ENCODE results near the gene RANBP10.

The RANBP10 gene

GRCh38 chr16:67733734-67734470 is 72.5 kb downstream of the RANBP10 start:
- Histone ChIP-seq H3K9me3 (ENCODE audit: insufficient read depth, low read depth, low read length) (no peaks in the 10 kb centered on the region), H3K27me3 (ENCODE audit: insufficient read depth, low read length) (no peaks in the 10 kb centered on the region), H3K27ac (ENCODE audit: low read length) (no peak overlapping the region), H3K36me3 (ENCODE audit: insufficient read depth, low read depth, low read length) (peaks cover 34% of the 10 kb centered on the region), H3K9ac (ENCODE audit: low read depth, low read length) (no peak overlapping the region), H3K4me1 (ENCODE audit: insufficient read depth, low read length) (no peaks in the 10 kb centered on the region), H3K4me3 (ENCODE audit: low read length) (no peak overlapping the region)

GRCh38 chr16:67731753-67732095 is 74.6 kb downstream of the RANBP10 start:
- H3K27ac ChIP-seq (ENCODE audit: low read length) = no peak overlapping the region
- H3K4me1 ChIP-seq (ENCODE audit: insufficient read depth, low read length) = no peaks in the 10 kb centered on the region
- H3K36me3 ChIP-seq (ENCODE audit: insufficient read depth, low read depth, low read length) = peaks cover 47% of the 10 kb centered on the region
- no peak overlapping the region for H3K9ac ChIP-seq (ENCODE audit: low read depth, low read length)
- H3K9me3 ChIP-seq (ENCODE audit: insufficient read depth, low read depth, low read length) = no peaks in the 10 kb centered on the region
- no peaks in the 10 kb centered on the region for H3K27me3 ChIP-seq (ENCODE audit: insufficient read depth, low read length)
- no peak overlapping the region for H3K4me3 ChIP-seq (ENCODE audit: low read length)

GRCh38 chr16:67731071-67731752 is 75.1 kb downstream of the RANBP10 start:
- H3K27me3 ChIP-seq (ENCODE audit: insufficient read depth, low read length) = no peaks in the 10 kb centered on the region
- no peak overlapping the region for H3K9ac ChIP-seq (ENCODE audit: low read depth, low read length)
- H3K27ac ChIP-seq (ENCODE audit: low read length) = no peak overlapping the region
- H3K9me3 ChIP-seq (ENCODE audit: insufficient read depth, low read depth, low read length) = no peaks in the 10 kb centered on the region
- H3K4me1 ChIP-seq (ENCODE audit: insufficient read depth, low read length) = no peaks in the 10 kb centered on the region
- H3K4me3 ChIP-seq (ENCODE audit: low read length) = no peak overlapping the region
- peaks cover 51% of the 10 kb centered on the region for H3K36me3 ChIP-seq (ENCODE audit: insufficient read depth, low read depth, low read length)

GRCh38 chr16:67730326-67730725 is 76.0 kb downstream of the RANBP10 start:
- Histone ChIP-seq H3K36me3 (ENCODE audit: insufficient read depth, low read depth, low read length) (peaks cover 55% of the 10 kb centered on the region), H3K9me3 (ENCODE audit: insufficient read depth, low read depth, low read length) (no peaks in the 10 kb centered on the region), H3K9ac (ENCODE audit: low read depth, low read length) (no peak overlapping the region), H3K27ac (ENCODE audit: low read length) (no peak overlapping the region), H3K4me3 (ENCODE audit: low read length) (no peak overlapping the region), H3K4me1 (ENCODE audit: insufficient read depth, low read length) (no peaks in the 10 kb centered on the region), H3K27me3 (ENCODE audit: insufficient read depth, low read length) (no peaks in the 10 kb centered on the region)

GRCh38 chr16:67729636-67730248 is 76.6 kb downstream of the RANBP10 start:
- Histone ChIP-seq H3K36me3 (ENCODE audit: insufficient read depth, low read depth, low read length) (peaks cover 60% of the 10 kb centered on the region), H3K4me3 (ENCODE audit: low read length) (no peak overlapping the region), H3K9me3 (ENCODE audit: insufficient read depth, low read depth, low read length) (no peaks in the 10 kb centered on the region), H3K27ac (ENCODE audit: low read length) (no peak overlapping the region), H3K9ac (ENCODE audit: low read depth, low read length) (no peak overlapping the region), H3K27me3 (ENCODE audit: insufficient read depth, low read length) (no peaks in the 10 kb centered on the region), H3K4me1 (ENCODE audit: insufficient read depth, low read length) (no peaks in the 10 kb centered on the region)

GRCh38 chr16:67727521-67728485 is 78.6 kb downstream of the RANBP10 start:
- Histone ChIP-seq H3K4me1 (ENCODE audit: insufficient read depth, low read length) (no peaks in the 10 kb centered on the region), H3K27ac (ENCODE audit: low read length) (no peak overlapping the region), H3K36me3 (ENCODE audit: insufficient read depth, low read depth, low read length) (peaks cover 53% of the 10 kb centered on the region), H3K4me3 (ENCODE audit: low read length) (no peak overlapping the region), H3K9ac (ENCODE audit: low read depth, low read length) (no peak overlapping the region), H3K27me3 (ENCODE audit: insufficient read depth, low read length) (no peaks in the 10 kb centered on the region), H3K9me3 (ENCODE audit: insufficient read depth, low read depth, low read length) (no peaks in the 10 kb centered on the region)

GRCh38 chr16:67726106-67727034 is 80.0 kb downstream of the RANBP10 start:
- H3K4me1 ChIP-seq (ENCODE audit: insufficient read depth, low read length) = no peaks in the 10 kb centered on the region
- H3K27ac ChIP-seq (ENCODE audit: low read length) = no peak overlapping the region
- no peak overlapping the region for H3K4me3 ChIP-seq (ENCODE audit: low read length)
- no peak overlapping the region for H3K9ac ChIP-seq (ENCODE audit: low read depth, low read length)
- no peaks in the 10 kb centered on the region for H3K27me3 ChIP-seq (ENCODE audit: insufficient read depth, low read length)
- H3K36me3 ChIP-seq (ENCODE audit: insufficient read depth, low read depth, low read length) = peaks cover 48% of the 10 kb centered on the region
- H3K9me3 ChIP-seq (ENCODE audit: insufficient read depth, low read depth, low read length) = no peaks in the 10 kb centered on the region

- no peak overlapping the region for H3K27ac ChIP-seq (ENCODE audit: low read length)
- H3K27me3 ChIP-seq (ENCODE audit: insufficient read depth, low read length) = no peaks in the 10 kb centered on the region
- peaks cover 26% of the 10 kb centered on the region; the same call in 1 of the 2 replicates for H3K36me3 ChIP-seq (ENCODE audit: insufficient read depth, low read depth, low read length)
- no peaks in the 10 kb centered on the region for H3K9me3 ChIP-seq (ENCODE audit: insufficient read depth, low read depth, low read length)
- no peak overlapping the region for H3K9ac ChIP-seq (ENCODE audit: low read depth, low read length)
- 0 out of 2 replicates have a peak, but pooled peaks cover 5% of the 10 kb centered on the region for H3K4me1 ChIP-seq (ENCODE audit: insufficient read depth, low read length)
- H3K4me3 ChIP-seq (ENCODE audit: low read length) = no peak overlapping the region
Observed at GRCh38 chr16:67723911-67724305, 82.5 kb downstream of the RANBP10 start.

DNA sequence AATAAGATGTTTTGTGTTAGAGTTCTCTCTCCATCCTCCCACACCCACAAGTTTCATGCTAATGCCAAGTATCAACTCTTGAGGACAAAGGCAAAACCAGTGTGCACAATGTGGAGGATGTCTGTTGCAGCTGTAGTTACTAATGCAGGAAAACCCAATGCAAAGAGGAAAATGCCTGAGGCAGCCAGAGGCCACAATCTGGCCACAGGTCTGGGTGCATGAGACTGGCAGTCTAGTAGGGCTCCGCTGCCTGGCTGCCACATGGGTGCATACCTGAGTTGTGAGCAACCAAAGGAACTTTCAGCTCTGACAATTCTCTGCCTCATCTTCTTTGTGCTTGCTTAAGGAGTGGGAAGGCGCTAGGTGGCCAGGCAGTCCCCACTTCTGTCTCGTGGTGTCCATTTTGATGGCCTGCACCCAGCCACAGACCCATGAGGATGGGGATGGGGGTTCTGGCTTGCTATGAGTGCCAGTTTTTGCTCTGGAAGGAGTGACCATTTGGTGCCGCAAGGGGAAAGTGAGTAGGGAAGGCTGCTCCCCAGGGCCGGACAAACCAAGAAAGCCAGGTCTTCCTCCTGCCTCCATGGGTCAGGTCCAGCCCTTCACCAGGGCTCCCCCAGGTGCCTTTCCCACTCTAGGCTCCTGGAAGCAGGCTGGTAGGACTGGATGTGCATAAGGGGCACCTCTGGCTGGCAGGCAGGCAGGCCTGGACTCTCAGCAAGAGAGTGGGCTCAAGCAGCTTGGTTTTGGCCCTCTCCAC is 83.0 kb downstream of the RANBP10 start:
- no peak overlapping the region for H3K9ac ChIP-seq (ENCODE audit: low read depth, low read length)
- H3K9me3 ChIP-seq (ENCODE audit: insufficient read depth, low read depth, low read length) = no peaks in the 10 kb centered on the region
- H3K27me3 ChIP-seq (ENCODE audit: insufficient read depth, low read length) = no peaks in the 10 kb centered on the region
- no peak overlapping the region for H3K27ac ChIP-seq (ENCODE audit: low read length)
- no peak overlapping the region for H3K4me3 ChIP-seq (ENCODE audit: low read length)
- peaks cover 21% of the 10 kb centered on the region; the same call in 1 of the 2 replicates for H3K36me3 ChIP-seq (ENCODE audit: insufficient read depth, low read depth, low read length)
- H3K4me1 ChIP-seq (ENCODE audit: insufficient read depth, low read length) = peaks cover 6% of the 10 kb centered on the region; the same call in 1 of the 2 replicates

DNA sequence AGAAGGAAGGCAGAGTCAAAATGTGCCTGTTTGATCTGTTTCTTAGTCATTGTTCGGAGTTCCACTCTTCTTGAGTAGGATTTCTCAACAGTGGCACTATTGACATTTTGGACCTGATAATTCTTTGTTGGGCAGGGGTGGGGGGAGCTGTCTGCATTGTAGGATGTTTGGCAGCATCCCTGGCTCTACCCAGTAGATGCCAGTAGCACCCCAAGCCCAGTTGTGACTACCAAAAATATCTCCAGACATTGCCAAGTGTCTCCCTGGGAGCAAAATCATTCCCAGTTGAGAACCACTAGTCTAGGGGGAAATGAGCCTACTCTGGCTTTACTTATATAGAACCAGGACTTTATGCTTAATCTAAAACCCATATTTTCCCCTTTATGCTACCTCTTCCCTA is 86.1 kb downstream of the RANBP10 start:
- H3K4me1 ChIP-seq (ENCODE audit: insufficient read depth, low read length) = peaks cover 13% of the 10 kb centered on the region; the same call in 1 of the 2 replicates
- peaks cover 13% of the 10 kb centered on the region; the same call in 1 of the 2 replicates for H3K36me3 ChIP-seq (ENCODE audit: insufficient read depth, low read depth, low read length)
- H3K4me3 ChIP-seq (ENCODE audit: low read length) = peak overlapping the region; percentile 90
- peak overlapping the region; percentile 84; the same call in 1 of the 2 replicates for H3K9ac ChIP-seq (ENCODE audit: low read depth, low read length)
- no peaks in the 10 kb centered on the region for H3K9me3 ChIP-seq (ENCODE audit: insufficient read depth, low read depth, low read length)
- no peak overlapping the region for H3K27ac ChIP-seq (ENCODE audit: low read length)
- H3K27me3 ChIP-seq (ENCODE audit: insufficient read depth, low read length) = no peaks in the 10 kb centered on the region

Measured in iPS-20b (cell line).